ENCODE results near the gene CORO7.

The CORO7 gene

GRCh38 chr16:4370570-4371356, 45.6 kb downstream of the CORO7 start:
- no peak for DNase-seq

DNA sequence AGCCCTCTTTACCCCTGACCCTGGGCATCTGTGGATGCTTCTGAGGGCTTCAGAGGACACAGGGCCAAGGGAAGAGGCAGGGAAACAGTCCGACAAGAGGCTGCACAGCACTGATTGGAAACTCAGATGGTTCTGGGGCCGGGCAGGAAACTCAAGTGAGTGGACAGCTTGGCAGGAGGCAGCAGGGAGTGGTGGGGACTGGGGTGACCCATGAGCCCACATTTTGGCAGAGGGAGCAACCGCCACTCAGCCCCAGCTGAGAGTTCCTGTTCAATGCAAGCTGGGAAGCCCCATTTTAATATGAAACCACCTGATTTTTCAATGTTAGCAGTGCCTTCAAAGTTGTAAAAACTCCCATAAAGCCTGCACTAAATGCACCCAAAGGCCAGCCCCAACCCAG, 46.2 kb downstream of the CORO7 start:
- DNase-seq, result no peak

GRCh38 chr16:4369007-4369733, 47.2 kb downstream of the CORO7 start:
- DNase-seq, result no peak

DNA sequence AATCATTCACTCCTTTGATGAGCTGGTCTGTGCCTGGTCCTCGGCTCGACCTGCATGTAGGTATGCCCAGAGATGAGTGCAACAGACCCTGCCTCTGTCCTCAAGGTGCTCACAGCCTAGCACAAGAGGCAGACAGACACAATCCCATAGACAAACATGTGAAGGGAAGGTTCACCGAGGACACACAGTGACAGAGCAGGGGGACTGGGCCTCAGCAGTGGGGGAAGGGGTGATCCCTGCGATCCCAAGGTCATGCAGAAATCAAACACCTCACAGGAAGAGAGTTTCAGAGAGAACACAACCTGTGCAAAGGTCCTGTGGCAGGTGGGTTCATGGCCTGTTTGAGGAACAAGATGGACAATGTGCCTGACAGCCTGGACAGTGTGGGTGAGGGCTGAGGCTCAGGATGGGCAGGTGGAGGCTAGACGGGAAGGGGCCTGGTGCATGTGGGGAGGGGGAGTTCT, 49.0 kb downstream of the CORO7 start:
- no peak for DNase-seq

DNA sequence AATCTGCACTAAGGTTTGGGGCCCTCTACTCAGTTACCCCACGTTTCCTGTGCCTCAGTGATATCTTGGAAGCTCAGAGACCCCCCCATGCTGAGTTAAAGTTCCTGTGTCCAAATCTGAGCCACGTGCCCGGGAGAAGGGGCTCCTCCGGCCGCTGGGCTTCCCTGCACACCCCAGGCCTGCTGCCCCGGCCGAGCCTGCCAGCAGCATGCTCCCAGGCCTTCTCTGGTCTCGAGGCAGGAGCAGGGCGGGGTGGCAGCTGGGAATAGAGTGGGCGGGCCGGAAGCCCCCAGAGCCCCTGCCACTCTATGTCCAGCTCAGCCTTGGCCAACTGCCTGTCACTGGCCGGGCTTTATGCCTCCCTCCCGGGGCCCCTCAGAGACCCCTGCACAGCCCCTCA, 50.4 kb downstream of the CORO7 start:
- DNase-seq, result no peak

GRCh38 chr16:4365615-4366014, 50.8 kb downstream of the CORO7 start:
- no peak for DNase-seq

- peak in 1 of 2 donors; percentile 65 for DNase-seq
Measured at GRCh38 chr16:4365014-4365406, 51.4 kb downstream of the CORO7 start.

GRCh38 chr16:4364196-4365013, 52.0 kb downstream of the CORO7 start:
- peak in 1 of 2 donors; percentile 34 for DNase-seq

GRCh38 chr16:4362476-4363135, 53.8 kb downstream of the CORO7 start:
- DNase-seq, result no peak

- DNase-seq, result no peak
Measured at GRCh38 chr16:4361944-4362311, 54.5 kb downstream of the CORO7 start.

- DNase-seq, result no peak
Measured at GRCh38 chr16:4361033-4361943, 55.1 kb downstream of the CORO7 start.

GRCh38 chr16:4360538-4361021, 55.8 kb downstream of the CORO7 start:
- DNase-seq, result no peak

DNA sequence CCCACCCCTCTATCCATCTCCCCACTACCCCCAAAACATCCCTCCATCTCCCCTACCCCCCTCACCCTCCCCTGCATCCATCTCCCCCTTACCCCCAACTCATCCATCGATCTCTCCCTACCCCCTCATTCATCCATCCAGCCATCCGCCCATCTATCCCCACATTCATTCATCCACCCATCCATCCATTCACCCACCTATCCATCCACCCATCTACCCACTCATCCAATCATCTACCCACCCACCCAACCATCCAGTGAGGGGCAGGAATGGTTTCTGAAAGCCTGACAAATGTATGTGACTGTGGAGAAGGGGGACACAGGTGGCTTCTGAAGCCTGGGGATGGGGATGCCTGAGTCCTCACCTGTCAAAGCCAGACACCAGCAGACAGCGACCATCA, 56.5 kb downstream of the CORO7 start:
- DNase-seq, result no peak

- DNase-seq, result peak; percentile 54 to 65
Measured at GRCh38 chr16:4358831-4359561, 57.4 kb downstream of the CORO7 start.

GRCh38 chr16:4358236-4358635, 58.2 kb downstream of the CORO7 start:
- no peak for DNase-seq

DNA sequence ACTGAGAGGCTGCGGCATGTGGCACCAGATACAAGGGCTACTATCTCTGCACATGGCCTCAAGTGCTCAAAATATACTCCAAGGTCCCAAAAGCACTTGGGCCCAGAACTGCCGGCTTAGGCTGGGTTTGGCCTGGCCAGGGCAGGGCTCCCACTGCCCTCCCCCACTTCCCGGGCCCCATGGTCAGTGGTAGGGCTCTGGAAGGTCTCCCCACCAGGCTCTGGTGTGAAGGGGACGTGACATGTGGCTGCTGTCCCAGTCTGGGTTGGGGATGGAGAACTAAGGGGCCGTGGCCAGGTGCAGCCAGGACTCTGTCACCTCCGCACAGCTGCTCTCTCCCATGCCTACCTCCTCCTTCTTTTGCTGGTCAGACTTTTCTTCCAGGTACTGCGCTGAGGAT, 59.6 kb downstream of the CORO7 start:
- DNase-seq, result no peak

DNA sequence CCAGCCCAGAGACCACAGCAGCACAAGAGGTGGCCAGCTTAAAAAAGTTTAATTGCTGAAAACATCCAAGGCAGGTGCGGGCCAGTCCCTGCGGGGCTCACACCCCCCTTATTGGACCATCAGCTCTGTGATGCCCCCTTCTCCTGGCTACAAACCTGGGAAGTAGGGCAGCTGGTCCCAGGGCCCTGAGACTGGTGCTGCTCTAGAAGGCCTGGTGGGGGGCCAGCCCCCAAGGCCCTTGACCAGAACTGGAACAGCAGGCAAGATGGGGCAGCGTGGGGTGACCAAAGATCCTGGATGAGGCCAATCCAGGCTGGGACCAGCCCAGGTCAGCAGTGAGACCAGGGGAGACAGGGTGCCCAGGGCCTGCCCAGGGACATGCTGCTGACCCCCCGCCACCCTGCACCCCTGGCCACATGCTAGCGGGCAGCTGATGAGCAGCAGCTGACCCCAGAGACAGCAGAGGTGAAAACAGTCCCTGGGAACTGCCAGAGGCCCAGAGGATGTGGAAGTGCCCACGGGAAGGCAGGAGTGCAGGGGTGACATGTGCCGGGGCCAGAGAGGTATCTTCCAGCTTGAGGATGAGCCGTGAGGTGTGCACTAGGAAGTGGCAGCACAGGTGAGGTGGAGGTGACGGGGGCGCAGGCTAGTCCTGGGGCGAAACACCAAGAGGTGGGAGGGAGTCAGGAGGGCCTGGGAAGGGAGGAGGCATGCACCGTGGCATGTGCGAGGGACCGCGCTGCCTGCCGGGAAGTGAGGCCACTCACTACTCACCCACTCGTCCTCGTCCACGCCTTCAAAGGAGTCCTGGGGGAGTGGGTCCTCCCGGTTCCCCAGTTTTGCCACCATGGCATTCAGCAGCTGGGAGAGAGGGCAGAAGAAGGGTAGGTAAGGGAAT, 61.6 kb downstream of the CORO7 start:
- DNase-seq, result no peak

DNA sequence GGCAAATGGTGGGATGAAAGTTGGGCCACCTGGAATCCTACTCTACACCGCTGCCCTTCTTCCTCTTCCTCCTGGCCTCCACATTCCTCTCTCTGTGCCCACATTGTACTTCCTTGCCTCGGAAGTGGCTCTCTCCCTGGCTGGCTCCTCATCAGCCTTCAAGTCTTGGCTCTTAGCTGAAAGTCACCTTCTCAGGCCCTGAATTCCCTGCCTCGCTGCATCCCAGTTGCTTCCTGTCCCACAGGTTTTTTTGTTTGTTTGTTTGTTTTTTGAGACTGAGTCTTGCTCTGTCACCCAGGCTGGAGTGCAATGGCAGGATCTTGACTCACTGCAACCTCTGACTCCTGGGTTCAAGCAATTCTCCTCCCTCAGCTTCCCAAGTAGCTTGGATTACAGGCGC, 62.7 kb downstream of the CORO7 start:
- no peak for DNase-seq

- no peak for DNase-seq
Measured at GRCh38 chr16:4352843-4353242, 63.6 kb downstream of the CORO7 start.

GRCh38 chr16:4351880-4352279, 64.5 kb downstream of the CORO7 start:
- no peak for DNase-seq
